ENCODE results near the gene VEGFB.

VEGFB gene, protein sequence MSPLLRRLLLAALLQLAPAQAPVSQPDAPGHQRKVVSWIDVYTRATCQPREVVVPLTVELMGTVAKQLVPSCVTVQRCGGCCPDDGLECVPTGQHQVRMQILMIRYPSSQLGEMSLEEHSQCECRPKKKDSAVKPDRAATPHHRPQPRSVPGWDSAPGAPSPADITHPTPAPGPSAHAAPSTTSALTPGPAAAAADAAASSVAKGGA

DNA sequence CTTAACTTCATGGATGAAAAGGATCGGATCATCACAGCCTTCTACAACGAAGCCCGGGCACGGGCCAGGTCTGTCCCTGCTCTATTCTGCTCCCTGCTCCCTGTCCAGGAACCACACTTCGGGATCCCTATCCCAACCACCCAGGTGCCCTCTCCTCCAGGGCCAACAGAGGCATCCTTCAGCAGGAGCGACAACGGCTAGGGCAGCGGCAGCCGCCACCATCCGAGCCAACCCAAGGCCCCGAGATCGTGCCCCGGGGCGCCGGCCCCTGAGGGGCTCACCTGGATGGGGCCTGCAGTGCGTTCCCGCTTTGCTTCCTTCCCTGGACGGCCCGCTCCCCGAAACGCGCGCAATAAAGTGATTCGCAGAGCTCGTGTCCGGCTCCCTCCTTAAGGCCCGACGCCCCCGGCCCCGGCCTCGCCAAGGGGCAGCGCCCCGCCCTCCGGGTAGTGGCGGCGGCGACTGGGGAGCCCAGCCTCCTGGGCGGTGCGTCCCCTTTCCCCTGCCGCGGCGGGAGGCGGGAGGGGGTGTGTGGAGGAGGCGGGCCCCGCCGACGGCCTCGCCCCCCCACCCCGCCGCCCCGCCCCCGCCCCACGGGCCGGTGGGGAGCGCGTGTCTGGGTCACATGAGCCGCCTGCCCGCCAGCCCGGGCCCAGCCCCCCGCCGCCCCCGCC is at the start of gene VEGFB:
Gene VEGFB (plus strand): TSS at position 672 of the 674 bp plus-strand sequence. CDS start 250 bp downstream, outside the sequence.
- DNase-seq (ENCODE audit: low read depth in 2 of 2): peak in 1 of 2 donors; percentile 66

DNA sequence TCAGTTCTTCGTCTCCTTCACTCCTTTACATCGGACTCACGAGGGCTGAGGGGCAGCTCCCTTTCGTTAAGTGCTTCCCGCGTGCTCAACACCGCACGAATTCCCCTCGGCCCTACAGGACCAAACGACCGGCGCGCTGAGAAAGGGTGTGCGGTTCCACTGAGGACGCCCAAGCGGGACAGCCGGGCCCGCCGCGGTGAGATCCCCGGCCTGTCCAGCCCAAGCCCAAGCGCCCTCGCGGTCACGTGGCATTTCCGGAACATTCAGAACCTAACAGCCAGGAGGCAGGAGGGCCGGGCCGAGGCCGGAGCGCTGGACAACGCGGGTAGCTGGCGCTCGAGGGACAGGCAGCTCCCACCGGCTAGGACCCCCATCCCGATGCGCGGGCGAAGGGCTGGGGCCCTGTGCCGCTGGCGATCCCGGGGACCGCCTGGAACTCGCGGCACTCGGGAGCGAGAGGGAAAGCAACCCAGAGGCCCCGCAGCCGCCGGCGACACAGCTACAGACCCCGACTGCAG is 49.1 kb upstream of the VEGFB start:
- DNase-seq (ENCODE audit: low read depth in 2 of 2): peak in 1 of 2 donors; percentile 36

DNA sequence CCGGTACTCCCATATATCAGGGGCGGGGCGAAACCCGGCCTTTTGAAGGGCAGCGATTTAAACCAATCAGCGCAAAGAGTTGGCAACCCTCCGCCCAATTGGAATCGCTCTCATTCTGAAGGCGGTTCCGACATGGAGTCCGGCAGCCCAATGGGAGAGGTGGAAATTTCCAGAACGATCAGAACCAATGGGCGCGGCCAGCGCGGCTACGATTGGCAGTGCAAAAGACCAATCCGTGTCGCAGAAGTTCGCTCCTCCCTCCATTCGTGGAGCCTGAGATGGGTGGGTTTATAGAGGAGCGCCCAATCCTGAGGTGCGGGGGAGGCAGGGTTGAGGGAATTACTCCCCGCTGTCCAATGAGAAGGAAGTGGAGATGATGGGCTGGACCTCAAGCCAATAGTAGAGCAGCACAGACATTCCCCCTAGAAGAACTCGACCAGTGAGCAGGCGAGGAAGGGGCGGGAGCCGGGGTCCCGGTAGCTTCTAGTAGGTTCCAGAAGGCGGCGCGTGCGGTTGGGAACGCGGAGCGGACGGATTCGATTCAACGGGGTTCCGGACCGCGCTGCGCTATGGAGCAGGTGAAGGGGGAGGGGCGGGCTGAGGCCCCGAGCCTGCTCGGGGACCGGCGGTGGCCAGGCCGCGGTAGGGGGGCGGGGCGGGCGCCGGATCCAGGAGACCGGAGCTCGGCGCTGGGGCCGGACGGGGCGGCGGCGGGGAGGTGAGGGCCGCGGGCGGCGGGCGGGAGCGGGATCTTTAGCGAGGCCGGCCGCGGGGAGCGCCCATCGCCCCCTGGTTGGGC is 48.5 kb upstream of the VEGFB start, which contains the start of gene STIP1:
Gene STIP1 (plus strand): TSS at position 479 of the 799 bp plus-strand sequence. CDS start 91 bp downstream, at position 570.
- peak; percentile 97 for DNase-seq (ENCODE audit: low read depth in 2 of 2)

DNA sequence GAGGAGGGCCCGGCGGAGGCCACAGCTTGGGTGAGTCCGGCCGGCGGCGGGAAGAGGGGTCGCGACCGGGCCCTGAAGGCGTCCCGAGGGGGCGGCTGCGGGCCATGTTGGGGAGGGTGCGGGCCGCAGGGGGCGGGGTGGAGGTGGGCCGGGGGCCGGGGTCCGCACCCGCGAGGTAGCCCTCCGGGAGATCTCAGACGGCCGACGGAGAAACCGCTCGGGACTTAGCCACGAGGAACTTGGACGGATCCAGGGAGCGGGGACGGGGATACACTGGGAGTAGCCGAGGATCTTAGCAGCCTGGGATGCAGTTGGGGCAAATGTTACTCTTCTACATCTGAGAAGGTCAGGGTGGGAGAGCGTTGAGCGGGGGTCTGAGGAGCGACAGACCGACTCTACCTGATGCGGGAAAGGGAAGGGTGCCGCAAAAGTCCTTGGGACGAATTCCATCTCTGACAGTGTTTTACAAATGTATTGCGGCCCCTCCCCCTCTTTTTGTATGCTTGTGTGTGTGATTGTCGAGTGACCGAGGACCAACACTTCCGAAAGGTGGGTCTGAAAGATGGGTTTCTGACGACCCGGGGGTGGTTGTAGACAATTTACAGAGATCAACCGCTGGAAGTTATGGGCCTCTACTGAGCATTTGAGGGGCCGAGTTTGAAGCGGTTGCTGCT is 47.8 kb upstream of the VEGFB start:
- no peak for DNase-seq (ENCODE audit: low read depth in 2 of 2)

DNA sequence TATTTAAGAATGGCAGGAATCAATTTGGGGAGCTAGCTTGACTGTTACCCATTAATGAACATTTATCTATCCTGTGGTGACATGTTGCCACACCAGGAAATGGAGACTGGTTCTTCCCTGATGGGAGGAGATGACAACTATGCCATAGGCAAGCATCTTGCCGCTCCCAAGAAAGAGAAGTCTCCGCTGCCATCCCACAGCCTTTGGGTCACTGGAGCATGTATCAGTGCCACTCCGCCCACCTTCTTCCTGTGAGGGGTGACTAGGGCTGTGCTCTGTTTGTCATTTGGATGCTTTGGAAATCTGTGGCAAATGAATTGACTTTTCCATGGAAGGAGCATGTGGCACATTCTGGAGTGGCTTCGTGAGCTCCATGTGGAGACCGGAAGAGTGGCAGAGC is 42.0 kb upstream of the VEGFB start:
- no peak for DNase-seq (ENCODE audit: low read depth in 2 of 2)

DNA sequence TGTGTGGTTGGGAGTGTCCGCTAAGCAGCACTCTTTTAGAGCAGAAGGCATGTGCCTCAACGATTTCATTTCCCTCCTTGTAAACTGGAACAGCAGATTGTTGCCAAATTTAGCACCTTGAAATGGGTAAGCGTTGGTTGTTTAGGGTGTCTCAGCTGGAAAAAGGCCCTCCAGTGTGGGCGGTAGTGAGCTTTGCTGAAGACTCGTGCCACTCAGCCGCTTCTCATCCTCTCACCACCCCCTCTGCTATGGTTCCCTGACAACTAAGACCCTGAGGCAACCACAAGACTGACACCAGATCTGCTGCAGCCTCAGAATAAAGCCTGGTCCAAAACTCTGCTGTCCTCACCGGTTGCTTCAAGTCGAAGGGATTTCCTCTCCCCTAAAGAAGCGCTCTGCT is 37.8 kb upstream of the VEGFB start:
- no peak for DNase-seq (ENCODE audit: low read depth in 2 of 2)

DNA sequence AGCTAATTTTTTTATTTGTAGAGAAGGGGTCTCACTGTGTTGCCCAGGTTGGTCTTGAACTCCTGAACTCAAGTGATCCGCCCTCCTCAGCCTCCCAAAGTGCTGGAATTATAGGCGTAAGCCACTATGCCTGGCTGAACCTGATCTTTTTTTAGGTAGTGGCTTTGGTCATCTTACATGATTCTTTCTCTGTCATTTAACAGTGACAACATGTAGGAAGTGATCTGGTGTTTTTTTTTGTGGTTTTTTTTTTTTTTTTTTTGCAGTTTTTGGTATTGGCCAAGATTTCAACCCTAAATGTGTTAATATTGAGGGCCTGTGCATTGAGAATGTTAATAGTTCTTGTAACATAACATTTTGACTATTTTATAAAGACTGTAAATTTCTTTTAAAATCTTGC is 35.9 kb upstream of the VEGFB start:
- DNase-seq (ENCODE audit: low read depth in 2 of 2): no peak

DNA sequence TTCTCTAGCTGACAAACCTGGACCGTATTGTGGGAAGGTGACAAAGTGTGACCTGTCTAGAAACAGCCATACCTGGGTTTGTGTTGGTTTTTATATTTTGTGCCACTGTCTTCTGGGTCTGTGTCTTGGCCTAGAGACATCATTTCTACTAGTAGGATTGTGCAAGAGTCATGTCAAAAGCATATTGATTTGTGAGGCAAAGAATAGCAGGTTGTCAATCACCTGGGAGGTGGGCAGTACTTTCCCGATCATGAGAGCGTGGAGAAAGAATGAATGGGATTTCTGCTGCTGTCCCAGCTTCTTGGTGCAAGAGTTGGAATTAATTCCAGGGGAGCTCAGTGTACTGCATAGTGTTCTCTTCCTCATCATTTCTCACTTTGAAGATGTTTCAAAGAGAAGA is 32.8 kb upstream of the VEGFB start:
- DNase-seq (ENCODE audit: low read depth in 2 of 2): no peak

DNA sequence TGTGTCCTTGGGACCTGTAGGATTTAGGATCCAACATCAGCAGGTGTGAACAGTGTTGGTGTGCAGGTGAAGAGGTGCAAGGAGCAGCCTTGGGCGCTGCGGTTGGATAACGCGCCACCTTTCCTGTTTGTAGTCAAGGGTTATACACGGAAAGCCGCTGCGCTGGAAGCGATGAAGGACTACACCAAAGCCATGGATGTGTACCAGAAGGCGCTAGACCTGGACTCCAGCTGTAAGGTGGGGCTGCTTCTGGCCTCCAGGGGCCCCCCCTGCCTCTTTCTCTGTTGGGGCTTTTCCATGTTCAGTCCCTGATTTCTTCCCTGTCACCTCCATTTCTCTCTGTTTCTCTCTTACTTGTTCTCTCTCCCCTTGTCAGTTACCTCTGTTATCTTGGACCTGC is 31.4 kb upstream of the VEGFB start:
- DNase-seq (ENCODE audit: low read depth in 2 of 2): no peak

DNA sequence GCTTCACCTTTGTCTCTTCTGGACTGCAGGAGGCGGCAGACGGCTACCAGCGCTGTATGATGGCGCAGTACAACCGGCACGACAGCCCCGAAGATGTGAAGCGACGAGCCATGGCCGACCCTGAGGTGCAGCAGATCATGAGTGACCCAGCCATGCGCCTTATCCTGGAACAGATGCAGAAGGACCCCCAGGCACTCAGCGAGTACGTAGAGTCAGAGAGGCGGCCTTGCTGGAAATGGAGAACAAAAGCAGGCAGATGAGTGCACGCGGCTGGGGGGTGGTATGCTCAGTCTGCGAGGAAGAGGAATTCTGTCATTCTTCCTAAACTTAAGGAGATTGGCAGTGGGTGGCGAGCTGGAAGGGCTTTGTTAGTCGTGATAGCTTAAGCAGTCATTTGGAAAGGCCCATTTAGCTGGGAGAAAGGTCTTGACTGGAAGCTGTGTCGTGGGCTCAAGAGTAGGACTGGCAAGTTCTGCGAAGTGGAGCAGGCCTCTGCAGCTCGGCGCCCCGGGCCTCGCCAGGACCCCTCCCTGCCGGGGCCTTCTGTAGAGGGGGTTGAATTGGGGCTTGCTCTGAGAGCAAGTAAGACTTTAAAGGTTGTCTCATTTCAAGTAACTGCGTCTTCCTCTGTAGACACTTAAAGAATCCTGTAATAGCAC is 30.8 kb upstream of the VEGFB start:
- DNase-seq (ENCODE audit: low read depth in 2 of 2): no peak

DNA sequence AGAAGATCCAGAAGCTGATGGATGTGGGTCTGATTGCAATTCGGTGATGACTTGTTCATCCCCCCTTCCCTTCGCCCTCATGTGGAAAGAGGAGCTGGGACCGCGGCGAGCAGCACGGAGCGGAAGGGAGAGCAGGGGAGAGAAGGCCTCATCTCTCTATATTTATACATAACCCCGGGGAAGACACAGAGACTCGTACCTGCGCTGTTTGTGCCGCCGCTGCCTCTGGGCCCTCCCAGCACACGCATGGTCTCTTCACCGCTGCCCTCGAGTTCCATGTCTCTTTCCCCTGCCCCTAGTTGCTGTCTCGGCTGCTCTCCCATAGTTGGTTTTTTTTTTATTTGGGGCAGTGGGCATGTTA is 30.3 kb upstream of the VEGFB start:
- DNase-seq (ENCODE audit: low read depth in 2 of 2): no peak

DNA sequence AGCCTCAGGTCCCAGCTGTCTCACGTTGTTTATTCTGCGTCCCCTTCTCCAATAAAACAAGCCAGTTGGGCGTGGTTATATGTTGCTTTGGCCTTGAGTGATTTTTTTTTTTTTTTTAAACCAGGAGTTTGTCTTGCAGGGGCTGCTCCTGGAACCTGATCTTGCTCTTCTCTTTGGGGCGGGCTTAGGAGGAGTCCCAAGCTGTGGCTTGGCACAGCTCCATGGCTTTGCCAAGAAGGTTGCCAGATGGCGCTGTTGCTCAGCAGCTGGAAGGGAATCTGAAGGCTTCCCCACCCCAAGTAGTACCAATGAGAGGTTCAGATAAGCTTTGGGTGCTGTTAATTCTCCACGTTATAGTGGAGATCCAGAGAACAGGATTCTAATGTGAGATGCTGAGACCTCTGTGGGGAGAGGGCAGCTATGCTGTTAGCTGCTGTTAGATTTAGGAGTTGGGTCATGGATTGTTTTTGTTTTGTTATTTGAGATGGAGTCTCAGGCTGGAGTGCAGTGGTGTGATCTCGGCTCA is 29.9 kb upstream of the VEGFB start:
- peak; percentile 43 to 62 for DNase-seq (ENCODE audit: low read depth in 2 of 2)

DNA sequence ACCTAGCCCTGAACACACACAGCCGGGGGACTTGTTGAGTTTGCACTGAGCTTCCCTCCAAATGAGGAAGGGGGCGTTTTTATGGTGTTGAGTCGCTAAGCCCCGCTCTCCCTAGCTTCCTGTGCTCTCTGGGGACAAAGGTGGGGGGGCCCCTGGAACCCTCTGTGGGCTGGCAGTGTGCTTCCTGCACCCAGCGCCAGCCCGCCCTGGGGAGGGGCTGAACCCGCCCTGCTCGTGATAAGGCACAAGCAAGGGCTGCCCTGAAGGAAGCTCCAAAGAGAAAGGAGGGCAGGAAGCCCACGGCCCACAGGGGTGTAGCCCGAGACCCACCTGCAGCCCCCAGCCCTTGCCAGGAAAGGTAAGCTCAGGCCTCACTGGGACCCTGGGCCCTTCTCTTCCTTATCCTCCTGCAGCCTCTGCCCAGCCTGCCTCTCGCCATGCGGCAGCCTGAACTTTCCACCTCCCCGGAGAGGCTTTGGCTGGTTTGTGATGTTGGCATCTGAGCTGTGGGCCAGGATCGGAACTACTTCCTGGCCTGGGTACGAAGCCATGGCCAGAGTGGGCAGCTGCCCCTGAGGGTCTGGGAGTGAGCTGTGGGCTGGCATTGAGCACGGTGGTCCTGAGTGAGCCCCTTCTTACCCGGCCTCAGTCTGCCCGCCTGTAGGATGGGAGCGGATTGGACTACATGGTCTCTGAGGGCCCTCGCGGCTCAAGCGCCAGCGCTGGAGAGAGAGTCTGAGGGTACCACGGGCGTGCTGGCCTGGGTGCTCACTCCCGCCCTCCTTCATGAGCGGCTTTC is 27.7 kb upstream of the VEGFB start, which contains the start of gene FERMT3:
Gene FERMT3 (plus strand): TSS at position 265 of the 799 bp plus-strand sequence. CDS start 644 bp downstream, outside the sequence.
- peak; percentile 67 to 71 for DNase-seq (ENCODE audit: low read depth in 2 of 2)

DNA sequence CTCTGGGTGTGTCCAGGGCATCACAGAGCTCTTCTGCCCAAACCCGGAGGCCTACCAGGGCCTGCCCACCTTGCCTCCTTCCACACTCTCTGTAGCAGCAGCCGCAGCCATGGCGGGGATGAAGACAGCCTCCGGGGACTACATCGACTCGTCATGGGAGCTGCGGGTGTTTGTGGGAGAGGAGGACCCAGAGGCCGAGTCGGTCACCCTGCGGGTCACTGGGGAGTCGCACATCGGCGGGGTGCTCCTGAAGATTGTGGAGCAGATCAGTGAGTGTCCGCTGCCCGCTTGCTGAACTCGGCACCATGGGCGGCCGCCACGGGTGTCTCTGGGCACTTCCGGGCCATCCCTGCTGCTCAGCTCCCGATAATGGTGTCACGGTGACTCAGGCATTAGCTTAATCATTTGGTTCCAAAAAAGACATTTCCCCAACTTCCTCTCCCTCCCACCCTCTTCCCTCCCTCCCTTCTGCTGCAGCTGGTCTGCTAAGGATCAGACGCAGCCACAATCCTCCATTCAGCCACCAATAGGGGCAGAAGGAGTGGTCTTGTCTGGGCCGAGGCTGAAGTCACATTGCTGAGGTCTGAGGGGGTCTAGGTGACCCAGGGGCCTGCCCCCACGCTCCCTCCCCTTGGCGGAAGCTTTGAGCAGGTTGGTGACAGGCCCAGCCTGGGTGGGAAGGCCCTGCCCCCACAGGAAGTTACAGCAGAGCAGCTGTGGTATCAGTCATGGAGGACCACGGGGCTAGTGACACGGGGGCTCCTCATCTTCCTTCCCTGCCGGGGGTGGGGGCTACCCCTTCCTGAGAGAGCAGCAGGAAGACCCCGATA is 26.9 kb upstream of the VEGFB start:
- DNase-seq (ENCODE audit: low read depth in 2 of 2): peak; percentile 79 to 81

DNA sequence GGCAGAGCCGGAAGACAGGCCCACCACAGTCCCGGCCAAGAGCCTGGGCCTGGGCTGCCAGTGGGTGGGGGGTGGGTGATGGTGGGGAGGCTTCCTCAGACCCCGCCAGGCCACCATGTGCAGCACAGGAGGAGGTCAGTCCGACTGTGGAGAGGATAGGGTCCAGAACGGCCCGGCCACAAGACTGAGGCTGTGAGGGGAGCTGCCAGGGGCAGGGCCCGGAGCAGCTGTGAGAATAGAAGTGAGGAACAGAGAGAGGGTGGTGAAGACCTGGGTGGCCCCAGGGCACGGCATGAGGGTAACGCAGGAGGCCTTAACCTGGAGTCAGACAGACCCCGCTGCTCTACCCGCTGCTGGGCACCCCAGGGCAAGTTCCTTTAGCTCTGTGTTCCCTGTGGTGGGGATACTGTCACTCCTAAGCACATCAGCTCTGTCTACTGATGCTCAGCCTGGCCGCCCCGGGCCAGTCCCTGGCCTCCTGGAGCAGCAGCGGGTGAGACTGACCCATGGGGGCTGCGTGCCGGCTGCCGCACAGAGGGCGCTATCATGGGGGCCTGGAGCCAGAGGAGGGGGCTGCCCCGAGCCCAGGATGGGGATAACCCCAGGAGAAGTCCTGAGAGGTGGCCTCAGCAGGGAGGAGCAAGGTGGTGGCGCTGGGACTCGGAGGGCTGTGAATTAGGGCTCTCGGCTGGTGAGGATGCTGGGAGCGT is 26.1 kb upstream of the VEGFB start:
- DNase-seq (ENCODE audit: low read depth in 2 of 2): no peak

DNA sequence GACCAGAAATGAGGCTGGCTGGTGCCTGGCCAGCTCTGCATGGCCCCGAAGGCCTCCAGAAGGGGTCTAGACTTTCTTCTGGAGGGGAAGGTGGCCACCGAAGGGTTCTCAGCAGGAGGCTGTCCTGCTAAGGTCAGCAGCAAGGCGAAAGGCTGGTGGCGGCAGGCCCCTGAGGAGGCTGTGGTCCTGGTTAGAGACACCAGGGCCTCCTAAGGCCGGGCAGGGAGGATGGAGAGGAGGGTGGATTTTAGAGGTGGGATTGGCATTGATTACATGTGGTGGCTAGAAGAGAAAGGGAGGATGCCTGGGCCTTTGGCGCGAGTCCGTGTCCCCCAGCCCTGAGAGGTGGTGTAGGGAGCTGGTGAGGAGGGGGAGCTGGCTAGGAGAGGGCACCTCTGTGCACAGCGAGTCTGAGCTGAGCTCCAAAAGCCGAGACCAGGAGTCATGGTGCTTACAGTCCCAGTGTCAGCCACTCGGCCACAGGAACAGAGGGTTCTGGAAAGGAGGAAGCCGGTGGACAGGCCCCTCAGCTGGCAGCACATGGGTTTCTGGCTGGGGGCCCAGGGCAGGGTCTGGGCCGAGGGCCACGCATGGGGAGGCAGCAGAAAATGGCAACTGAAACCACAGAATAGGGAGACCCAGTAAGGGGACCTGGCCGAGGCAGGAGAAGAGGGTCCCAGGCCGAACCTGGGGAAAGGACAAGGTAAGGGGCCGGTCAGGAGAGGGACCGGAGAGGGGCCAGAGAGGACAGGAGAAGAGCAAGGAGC is 25.4 kb upstream of the VEGFB start:
- DNase-seq (ENCODE audit: low read depth in 2 of 2): no peak

DNA sequence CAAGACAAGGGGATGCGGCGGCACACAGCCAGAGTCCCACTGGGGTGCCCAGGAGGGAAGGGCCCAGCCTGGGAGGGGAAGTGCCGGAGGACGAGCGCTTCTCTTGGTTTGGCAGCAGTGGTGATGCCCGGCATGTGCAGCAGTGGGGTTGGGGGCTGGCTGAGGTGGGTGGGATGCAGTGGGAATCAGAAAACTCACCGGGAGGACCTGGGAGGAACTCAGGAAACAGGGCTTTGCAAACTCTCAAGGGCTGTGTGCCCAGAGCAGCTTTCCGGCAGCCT is 24.9 kb upstream of the VEGFB start:
- no peak for DNase-seq (ENCODE audit: low read depth in 2 of 2)

Data from stimulated activated CD8-positive, alpha-beta memory T cell treated with anti-CD3 and anti-CD28 coated beads, Interleukin-2, amount 100 ng/mL, for 48 hours (primary cell).